Hippocampal formation (tissue), 2 donors: Measurements from ENCODE around the gene ZC3H7A.

Experiments
- DNase-seq, 2 donors: peaks; one replicate each; lab custom pipeline; 2025; lab: John Stamatoyannopoulos, UW

Gene ZC3H7A

DNA sequence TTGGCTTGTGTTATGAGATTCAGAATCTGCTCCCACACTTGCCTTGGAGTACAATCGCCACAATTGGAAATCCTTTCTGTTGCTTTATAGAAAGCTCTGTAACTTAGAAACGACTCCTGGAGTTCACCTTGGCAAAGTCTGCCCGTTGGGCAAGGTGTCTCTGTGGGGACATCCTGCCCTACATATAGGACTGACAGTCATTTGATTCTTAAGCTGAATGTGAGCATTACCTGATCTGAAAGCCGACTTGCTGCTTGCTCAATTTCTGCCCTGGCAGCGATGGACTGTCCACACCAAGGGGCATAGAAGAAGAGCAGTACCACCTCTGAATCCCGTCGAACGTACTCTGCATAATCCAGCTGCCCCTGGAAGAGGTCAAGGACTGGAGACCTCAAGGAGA is 61.3 kb downstream of the ZC3H7A start:
- no peak for DNase-seq

DNA sequence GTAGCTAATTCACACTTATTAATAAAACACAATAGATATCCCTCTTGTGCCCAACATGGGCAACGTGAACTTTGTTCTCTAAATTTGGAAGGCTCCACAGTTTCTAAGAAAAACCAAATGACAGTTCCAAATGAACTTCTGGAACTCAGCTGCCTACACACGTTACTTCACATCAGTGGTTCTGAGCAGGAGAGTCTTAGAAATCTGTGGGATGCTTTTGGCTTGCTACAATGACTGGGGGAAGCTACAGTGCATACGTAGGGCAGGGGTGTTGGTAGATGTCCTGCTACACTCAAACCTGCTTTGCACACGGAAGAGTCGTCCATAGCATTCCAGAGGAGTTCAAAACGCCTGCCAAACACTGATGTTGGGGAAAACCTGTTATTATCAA is 62.4 kb downstream of the ZC3H7A start:
- DNase-seq = no peak

DNA sequence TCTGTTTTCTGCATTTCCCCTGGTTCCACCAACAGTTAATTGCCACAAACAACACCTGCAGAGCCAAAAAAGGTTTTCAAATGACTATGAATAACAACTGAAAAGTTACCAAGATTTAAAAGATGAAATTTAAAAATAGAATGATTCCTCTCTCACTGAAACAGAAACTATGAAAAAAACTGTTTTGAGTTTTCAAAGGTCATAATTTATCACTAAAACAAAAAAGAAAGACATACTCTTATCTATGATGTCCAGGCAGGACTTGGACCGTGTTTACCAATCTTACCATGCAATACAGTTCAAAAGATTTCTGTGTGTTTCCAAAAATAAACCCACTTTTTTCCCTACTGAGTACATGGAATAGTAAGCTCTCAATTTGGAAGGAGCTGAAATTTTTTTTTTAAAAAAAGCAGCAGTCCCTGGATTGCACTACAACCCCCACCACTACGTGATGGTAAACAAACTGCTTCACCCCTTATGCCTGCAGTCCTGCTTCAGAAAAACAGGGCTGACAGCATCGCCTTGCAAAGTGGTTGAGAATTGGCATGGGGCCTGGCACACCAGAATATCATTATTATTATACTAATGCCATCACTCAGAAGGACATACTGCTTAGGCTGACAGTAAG is 62.9 kb downstream of the ZC3H7A start:
- no peak for DNase-seq

DNA sequence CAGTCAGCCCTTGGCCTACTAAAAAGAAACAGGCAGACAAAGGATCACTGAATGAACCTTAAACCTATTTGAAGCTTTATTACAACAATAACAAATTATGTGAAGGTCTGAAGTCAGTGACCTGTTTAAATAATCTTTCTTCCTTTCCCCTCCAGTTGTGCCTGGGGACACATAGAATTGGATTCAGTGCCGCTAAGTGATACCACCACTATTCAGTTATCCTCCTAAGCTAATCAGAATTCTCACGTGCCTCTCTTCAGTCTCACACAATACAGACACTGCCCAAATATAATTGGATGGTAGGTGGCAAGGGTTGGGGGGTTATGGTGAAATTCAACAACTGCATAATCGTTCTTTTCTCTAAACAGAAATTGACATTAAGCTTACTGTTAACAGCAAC is 65.8 kb downstream of the ZC3H7A start:
- no peak for DNase-seq

DNA sequence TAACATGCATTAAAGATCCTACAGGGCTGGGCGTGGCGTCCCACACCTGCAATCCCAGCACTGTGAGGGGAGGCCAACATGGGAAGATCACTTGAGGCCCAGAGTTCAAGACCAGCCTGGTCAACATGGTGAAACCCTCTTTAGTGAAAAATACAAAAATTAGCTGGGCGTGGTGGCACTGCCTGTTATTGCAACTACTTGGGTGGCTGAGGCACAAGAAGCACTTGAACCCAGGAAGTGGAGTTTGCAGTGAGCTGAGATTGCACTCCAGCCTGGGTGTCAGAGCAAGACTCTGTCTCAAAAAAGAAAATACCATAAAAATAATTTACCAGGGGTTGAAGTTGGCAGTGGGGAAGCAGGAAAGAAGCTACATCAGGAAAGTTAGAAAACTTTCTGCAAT is 67.3 kb downstream of the ZC3H7A start:
- DNase-seq = no peak

DNA sequence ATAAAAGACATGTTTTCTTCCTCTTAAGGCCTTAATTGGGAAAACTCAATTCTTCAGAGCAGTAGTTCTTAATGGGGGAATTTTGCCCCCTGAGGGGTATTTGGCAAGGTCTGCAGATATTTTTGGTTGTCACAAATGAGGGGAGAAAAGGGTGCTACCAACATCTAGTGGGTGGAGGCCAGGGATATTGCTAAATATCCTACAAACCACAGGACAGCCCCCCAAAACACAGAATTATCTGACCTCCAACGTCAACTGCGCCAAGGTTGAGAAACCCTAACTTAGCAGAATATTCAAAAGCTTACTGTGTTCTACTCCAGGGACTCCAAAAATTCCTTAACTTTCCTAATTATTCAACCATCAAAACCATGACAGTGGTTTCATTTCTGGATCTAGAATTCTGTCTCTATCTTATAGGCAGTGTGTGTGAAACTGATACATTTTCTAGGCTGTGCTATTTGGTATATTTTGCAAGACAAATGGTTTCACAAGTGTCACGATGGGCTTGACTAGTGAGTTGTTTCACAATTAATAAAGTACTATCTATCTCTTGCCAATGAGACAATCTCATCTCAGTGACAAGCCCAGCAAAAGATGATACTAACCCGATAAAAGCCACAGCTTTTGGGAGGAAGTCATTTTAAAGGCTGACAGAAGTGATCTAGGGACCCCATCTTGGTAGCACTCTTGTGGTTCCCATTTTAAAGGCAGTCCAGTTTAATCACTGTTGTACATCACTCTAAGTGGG is 69.1 kb downstream of the ZC3H7A start:
- no peak for DNase-seq

DNA sequence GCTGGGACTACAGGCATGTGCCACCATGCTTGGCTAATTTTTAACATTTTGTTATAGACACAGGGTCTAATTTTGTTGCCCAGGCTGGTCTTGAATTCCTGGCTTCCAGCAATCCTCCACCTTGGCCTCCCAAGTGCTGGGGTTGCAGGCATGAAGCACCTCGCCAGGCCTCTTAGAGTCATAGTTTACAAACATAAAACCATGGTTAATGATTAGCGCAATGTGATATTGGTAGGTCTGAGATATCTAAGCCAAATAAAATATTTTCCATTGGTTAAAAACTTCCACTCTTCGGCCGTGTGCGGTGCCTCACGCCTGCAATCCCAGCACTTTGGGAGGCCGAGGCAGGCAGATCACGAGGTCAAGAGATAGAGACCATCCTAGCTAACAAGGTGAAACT is 71.0 kb downstream of the ZC3H7A start:
- DNase-seq = no peak

DNA sequence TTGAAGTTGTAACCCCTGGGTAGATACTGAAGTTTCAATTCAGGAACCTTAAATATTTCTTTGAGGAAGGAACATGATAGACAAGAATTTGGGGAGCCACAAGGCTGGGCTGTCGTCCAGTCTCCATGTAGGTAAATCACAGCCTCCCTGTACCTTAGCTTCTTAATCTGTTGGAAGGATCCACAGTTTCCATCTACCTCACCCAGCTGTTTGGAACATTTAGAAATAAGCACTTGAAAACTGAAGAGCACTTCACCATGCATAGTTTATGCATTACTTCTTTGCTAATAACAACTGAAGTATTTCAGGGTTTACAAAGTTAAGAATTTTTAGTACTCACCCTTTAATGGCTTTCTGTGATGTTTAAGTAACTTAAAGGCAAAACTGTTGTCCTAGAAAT is 71.6 kb downstream of the ZC3H7A start:
- no peak for DNase-seq

DNA sequence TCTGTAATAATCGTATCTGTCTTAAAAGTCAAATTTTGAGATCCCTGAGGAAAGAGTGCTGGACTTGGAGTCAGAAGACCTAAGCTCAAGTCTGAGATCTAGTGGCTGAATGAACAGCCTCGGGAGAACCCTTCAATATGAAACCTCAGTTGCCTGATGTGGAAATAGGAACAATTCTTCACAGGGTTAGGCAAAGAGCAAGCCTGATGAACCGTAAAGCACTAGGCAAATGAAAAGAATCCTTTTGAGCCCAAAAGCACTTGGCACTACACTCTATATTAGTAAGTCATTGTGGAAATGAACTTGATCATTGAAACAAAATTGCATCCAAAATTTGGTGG is 74.6 kb downstream of the ZC3H7A start:
- DNase-seq = no peak

DNA sequence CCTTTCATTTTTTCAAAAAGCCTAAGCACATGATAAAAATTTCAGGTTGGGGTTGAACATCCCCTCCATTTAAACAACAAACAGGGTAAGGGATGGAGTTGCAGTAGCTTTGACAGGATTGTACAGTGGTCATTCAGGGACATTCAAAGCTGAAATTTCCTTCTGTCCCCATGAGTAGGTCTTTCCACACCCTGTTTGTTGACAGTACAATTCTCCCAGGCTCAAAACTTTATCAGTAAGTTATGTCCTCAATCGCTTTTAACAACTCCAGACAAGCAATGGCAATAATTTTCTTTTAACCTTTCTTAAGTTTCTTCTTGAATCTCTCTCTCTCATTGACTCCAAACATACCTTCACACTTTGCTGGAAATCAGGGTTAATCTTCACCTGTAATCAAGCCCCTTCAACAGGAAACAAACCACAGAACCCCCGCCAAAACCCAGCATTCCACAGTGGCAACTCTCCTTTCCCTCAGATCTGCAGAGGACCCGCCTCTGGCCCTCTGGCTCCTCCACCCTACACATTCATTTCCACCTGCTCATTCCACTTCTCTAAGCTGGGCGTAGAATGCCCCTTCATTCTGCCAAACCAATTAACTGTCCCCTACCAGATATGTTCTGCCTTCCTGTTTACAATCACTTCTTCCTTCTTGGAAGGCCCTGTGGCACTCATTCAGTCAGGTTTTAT is 75.1 kb downstream of the ZC3H7A start:
- DNase-seq = no peak

DNA sequence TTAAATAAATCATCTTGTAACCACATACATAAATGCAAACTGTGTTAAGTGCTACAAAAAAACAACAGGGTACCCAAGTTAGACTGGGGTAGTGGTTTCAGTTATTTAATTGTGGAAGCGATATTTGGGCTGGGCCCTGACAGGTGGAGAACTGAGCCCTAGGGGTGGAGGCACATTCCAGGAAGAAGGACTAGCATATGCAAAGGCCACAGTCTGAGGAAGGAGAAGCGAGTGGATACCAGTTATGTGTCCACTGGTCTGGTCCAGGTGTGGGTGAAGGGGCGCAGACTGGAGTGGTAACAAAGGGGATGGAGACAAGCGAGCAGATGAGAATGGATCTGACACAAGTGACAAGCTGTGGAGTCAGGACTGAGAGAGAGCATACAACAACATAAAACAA is 77.3 kb downstream of the ZC3H7A start:
- DNase-seq = no peak

DNA sequence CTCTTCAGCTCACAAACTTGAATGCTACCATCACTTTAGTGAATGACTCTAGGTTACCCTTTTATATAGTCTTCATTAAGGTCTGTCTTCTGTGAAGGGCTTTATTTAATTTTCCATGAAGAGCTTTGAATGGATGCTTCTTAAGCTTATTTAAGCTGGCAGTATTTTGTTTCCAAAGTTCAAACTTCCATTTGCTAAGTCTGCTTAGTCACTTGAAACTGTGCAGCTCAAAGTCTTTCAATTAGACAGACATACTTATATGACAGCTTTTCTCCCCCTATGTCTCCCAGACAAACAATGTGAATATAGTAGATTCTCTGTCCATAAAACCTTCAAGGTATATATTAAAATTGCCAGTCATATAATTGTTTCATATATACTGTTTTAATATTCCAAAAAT is 77.9 kb downstream of the ZC3H7A start:
- DNase-seq = no peak

DNA sequence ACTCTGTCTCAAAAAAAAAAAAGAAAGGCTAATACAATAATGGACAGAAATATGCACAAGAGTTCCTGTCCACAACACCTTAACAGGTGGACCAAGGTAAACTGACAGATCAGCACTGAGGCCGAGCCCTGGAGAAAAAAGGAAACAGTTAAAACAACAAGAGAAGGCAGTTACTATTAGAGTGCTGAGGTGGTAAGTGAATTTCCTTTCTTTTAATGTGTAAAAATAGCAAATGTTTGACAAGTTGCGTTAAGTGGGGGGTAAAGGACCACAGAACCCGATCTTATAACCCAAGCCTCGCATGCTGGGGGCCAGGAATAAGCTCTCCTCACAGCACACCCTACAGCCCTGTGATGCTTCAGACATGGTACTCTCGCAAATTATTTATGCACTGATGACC is 79.2 kb downstream of the ZC3H7A start:
- DNase-seq = no peak

DNA sequence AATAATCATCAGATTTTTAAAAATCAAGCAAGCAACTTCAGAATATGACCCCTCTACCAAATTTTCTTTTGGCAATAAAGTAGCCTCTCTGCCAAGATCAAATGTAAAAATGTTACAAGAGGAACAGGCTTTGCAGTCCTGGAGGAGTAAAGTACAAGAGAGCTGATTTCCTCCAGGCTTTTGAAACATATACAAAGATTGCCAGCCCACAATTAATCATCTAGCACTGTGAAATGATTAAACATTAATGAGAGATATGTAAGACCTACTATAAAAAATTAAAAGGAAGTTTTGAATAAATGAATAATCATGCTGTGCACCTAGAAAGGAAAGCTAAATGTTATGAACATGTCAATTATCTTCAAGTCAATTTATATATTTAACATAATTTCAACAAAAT is 80.7 kb downstream of the ZC3H7A start:
- DNase-seq = no peak

DNA sequence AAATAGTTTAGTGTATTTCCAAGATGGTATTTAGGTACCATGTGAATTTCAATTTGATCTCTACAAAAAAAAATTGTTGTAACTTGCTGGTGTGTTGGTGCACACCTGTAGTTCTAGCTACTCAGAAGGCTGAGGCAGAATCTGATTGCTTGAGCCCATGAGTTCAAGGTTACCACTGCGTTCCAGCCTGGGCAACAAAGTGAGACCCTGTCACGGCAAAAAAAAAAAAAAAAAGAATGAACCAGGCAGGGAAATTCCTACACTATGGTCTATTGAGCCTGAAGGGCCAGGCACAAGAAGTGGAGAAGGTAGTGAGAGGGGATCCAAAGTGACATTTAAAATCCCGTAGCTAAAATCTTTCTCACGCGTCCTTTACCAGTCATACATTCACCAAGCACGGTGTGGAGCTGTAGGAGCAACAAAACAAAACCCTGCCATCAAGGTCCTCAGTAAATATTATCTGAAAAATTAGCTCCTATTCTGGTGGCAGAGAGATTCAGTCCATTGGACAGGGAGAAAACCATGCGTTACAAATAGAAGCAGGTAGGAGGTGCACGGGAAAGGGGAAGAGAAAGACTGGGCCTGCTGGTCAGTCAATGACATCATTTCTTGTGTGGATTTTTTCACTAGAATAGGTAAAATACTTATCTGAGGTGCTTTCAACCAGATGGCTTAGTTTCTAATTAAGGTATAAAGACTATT is 81.7 kb downstream of the ZC3H7A start:
- DNase-seq = no peak

DNA sequence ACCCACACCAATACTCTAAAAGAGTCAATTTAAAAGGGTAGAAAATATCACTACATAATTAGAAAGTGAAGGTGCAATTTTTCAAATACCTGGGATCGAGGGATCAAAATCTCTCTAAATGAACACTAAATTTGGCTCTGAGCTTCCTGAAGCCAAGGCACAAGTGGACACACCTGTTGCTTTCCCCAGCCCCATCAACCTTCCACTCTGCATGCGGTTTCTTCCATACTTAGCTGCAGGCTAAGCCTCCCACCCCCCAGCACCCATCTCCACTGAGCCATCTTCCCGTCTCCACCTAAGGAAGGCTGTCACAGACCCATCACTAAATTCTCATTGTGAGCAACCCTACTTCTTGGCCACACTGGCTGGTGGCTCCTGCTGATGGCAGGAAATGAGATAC is 84.9 kb downstream of the ZC3H7A start:
- DNase-seq = no peak

DNA sequence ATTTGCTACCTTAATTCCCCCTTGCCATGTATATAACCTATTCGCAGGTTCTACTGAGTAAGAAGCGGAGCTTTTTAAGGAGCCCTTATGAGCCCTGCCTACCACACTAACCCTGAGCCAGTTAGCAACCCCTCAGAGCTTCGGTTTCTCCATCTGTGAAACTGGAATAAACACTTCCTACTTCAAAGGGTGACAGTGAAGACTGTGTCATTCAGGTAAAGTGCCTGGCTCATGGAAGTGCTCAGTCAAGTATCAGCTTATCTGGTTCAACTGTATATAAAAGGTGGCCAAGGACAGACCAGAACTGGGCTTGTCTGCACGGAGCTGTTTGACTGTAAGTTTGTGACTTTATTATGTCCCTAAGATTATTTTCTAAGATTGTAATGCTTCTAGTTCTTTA is 85.4 kb downstream of the ZC3H7A start:
- DNase-seq = no peak

DNA sequence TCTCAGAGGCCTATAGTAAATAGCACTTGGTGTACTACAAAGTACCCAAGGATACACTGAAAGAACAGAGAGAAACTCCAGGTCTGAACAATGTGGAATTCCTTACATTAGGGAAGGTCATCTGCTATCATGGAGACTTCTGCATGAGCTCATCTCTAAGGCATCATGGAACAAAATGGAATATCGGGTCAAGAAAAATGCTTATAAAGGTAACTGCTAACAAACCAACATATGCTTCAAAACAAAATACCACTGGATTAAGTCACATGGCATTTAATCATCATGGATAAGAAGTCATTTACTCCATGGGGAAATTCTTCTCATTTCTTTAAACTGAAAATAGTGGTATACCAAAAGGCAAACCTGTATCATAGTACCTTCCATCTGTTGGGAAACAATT is 88.6 kb downstream of the ZC3H7A start:
- no peak for DNase-seq

DNA sequence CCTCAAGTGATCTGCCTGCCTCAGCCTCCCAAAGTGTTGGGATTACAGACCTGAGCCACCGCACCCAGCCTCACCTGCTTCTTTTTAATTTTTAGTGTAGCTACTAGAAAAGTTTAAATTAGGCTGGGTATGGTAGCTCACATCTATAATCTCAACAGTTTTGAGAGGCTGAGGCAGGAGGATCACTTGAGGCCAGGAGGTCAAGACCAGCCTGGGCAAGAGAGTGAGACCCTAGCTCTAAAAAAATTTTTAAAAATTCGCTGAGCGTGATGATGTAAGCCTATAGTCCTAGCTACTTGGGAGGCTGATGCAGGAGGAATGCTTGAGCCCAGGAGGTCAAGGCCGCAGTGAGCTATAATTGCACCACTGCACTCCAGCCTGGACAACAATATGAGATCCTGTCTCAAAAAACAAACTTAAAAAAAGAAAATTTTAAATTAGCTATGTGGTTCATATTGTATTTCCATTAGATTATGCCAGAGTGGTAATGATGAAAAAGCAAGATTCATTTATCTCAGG is 89.3 kb downstream of the ZC3H7A start:
- DNase-seq = no peak

DNA sequence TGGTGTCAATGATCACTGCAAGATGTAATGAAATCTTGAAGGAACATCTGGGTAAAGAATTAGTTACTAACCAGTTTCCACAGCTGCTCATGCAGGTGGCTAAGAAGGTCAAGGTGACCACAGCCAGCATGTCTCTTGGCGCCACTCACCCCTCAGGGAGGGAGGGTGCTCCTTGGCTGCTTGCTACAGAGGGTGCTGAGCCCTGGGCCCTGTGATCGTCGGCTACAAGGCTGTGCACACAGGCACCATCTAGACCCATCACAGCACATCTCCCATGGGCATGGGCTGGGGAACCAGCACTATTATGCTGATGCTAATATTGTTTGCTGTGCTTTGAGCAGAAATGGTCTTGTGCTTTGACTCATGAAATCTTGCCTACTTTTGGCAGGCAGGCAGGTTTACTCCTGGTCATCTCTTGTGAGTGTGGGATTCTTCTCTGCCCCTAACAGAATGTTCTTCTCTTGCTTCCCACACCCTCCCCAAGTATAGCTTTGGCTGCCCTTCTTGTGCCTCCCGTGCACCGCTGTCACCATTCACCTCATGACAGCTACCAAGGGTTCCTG is 90.8 kb downstream of the ZC3H7A start:
- peak in 1 of 2 donors; percentile 11 for DNase-seq

DNA sequence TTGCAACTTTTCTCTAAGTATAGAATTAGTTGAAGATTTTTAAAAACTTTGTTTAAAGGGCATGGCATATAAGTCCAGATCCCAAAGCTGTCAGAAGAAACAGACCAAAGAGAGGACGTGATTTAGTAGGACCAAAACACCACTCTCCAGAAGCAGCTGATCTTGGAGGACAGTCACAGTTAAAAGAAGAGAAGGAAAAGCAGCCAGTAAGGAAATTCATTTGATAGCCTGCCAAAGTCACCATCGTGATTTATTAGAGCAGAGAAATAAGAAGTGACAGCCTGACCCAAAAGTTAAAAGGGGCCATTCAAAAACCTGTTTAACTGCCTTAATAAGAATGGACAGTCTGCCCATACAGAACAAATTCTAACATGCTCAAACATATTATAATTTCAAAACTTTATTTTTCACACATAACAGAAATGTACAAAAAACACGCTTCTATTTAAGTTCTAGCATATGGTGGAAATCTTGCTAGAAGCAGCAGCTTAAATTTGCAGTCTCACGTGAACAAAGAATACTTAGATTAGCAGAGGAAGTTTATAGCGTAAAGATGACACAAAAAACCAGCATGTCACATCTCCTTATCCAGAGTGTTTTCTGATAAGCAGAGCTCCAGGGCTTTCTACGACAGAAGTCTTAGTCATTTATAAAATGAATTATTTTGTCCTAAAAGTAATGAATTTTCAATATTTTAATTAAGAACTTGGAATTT is 91.6 kb downstream of the ZC3H7A start:
- DNase-seq = no peak
